ENCODE results near the gene CSH2.

Gene CSH2

GRCh38 chr17:63834431-63835166 is 38.9 kb downstream of the CSH2 start:
- peak in 30 of 51 donors; percentile 11 to 74 (median 48) for DNase-seq

- DNase-seq, result no peak
Measured at GRCh38 chr17:63833741-63834373, 39.6 kb downstream of the CSH2 start.

- no peak for DNase-seq
Measured at GRCh38 chr17:63833026-63833740, 40.3 kb downstream of the CSH2 start.

- DNase-seq, result no peak
Measured at GRCh38 chr17:63832455-63832854, 41.0 kb downstream of the CSH2 start.

- DNase-seq, result no peak
Measured at GRCh38 chr17:63832014-63832413, 41.5 kb downstream of the CSH2 start.

- DNase-seq, result no peak
Measured at GRCh38 chr17:63831505-63831904, 42.0 kb downstream of the CSH2 start.

- DNase-seq, result no peak
Measured at GRCh38 chr17:63830904-63831491, 42.5 kb downstream of the CSH2 start.

- DNase-seq, result no peak
Measured at GRCh38 chr17:63830278-63830677, 43.2 kb downstream of the CSH2 start.

- no peak for DNase-seq
Measured at GRCh38 chr17:63828936-63829335, 44.5 kb downstream of the CSH2 start.

- DNase-seq, result peak in 1 of 51 donors; percentile 42
Measured at GRCh38 chr17:63827801-63828221, 45.7 kb downstream of the CSH2 start.

- DNase-seq, result peak; percentile 73 to 100 (median 93)
Measured at GRCh38 chr17:63827002-63827800, 46.3 kb downstream of the CSH2 start, which contains the start of the genes FTSJ3 and PSMC5. TSS of gene FTSJ3 (minus strand) at chr17:63827663. CDS start at chr17:63826902, 761 bp downstream. TSS of gene PSMC5 (plus strand) at chr17:63827431. CDS start at chr17:63827491, 60 bp downstream.

GRCh38 chr17:63826468-63827001 is 46.9 kb downstream of the CSH2 start:
- peak in 2 of 51 donors; percentile 44 to 56 for DNase-seq

- DNase-seq, result no peak
Measured at GRCh38 chr17:63824362-63824761, 49.1 kb downstream of the CSH2 start.

GRCh38 chr17:63823659-63824331 is 49.7 kb downstream of the CSH2 start:
- no peak for DNase-seq

GRCh38 chr17:63822537-63822936 is 50.9 kb downstream of the CSH2 start:
- DNase-seq, result no peak
